NCI-H748 treated with DMSO at 0.1 percent for 48 hours (cell line): ENCODE data around the gene WDR43.
"Not testable (repeated sequence)": the region's sequence is repeated elsewhere in the genome, so short reads cannot be mapped to it uniquely, and the experiment has no call there.

Experiments
- DNase-seq: peaks from one replicate; lab custom pipeline; 2025; lab: John Stamatoyannopoulos, UW

WDR43 gene

GRCh38 chr2:28960401-28960800 lies 65.9 kb downstream of the WDR43 start:
- DNase-seq, result no peak

- no peak for DNase-seq
Measured at GRCh38 chr2:28962505-28962904, 68.0 kb downstream of the WDR43 start.

- DNase-seq, result no peak
Measured at GRCh38 chr2:28970464-28971160, 76.1 kb downstream of the WDR43 start.

- DNase-seq, result no peak
Measured at GRCh38 chr2:28972778-28973335, 78.4 kb downstream of the WDR43 start.

- no peak for DNase-seq
Measured at GRCh38 chr2:28974252-28974651, 79.8 kb downstream of the WDR43 start.

- no peak for DNase-seq
Measured at GRCh38 chr2:28975671-28976070, 81.2 kb downstream of the WDR43 start.

GRCh38 chr2:28976584-28976983 lies 82.1 kb downstream of the WDR43 start:
- no peak for DNase-seq

- DNase-seq, result no peak
Measured at GRCh38 chr2:28977176-28977875, 82.9 kb downstream of the WDR43 start.

- DNase-seq, result not testable (repeated sequence)
Measured at GRCh38 chr2:28978001-28978400, 83.5 kb downstream of the WDR43 start.

GRCh38 chr2:28978606-28979005 lies 84.1 kb downstream of the WDR43 start:
- no peak for DNase-seq

GRCh38 chr2:28979041-28979440 lies 84.6 kb downstream of the WDR43 start:
- no peak for DNase-seq

GRCh38 chr2:28979576-28980366 lies 85.3 kb downstream of the WDR43 start:
- DNase-seq, result no peak

- no peak for DNase-seq
Measured at GRCh38 chr2:28980368-28981015, 86.0 kb downstream of the WDR43 start.

- DNase-seq, result no peak
Measured at GRCh38 chr2:28981016-28981441, 86.6 kb downstream of the WDR43 start, which contains the start of gene TOGARAM2. TSS of gene TOGARAM2 (plus strand) at chr2:28981298. CDS start at chr2:28994835, 13,537 bp downstream.

GRCh38 chr2:28981620-28982376 lies 87.3 kb downstream of the WDR43 start:
- DNase-seq, result no peak

GRCh38 chr2:28982381-28982950 lies 88.0 kb downstream of the WDR43 start:
- no peak for DNase-seq

- no peak for DNase-seq
Measured at GRCh38 chr2:28986429-28986828, 92.0 kb downstream of the WDR43 start.

GRCh38 chr2:28989973-28990372 lies 95.5 kb downstream of the WDR43 start:
- DNase-seq, result no peak

GRCh38 chr2:28990445-28990844 lies 96.0 kb downstream of the WDR43 start:
- no peak for DNase-seq

GRCh38 chr2:28991021-28991420 lies 96.6 kb downstream of the WDR43 start:
- no peak for DNase-seq

- DNase-seq, result no peak
Measured at GRCh38 chr2:28991460-28991859, 97.0 kb downstream of the WDR43 start.
